DND-41 (cell line): Measurements from ENCODE around the gene RSPH9.

Experiments
- ATAC-seq: fragments of 200-7000 bp; cut with Tn5 transposase; 3 replicates; pipeline ENCODE4 v1.9.1; 2021; ENCODE audit warnings: low read depth; ENCODE audit not compliant: insufficient read depth
- DNase-seq: peaks from one replicate; pipeline ENCODE4 v3.0.0-alpha.2; 2020
- H2AFZ ChIP-seq: 2 replicates; pipeline ENCODE4 v1.6.0; 2012; ENCODE audit warnings: low read depth, low read length
- H3K27ac ChIP-seq: 2 replicates; pipeline ENCODE4 v1.5.1; 2012; ENCODE audit warnings: low read length, inconsistent platforms
- H3K27me3 ChIP-seq: fragments of 200-600 bp; sonication (generic); 2 replicates; pipeline ENCODE4 v1.6.0; 2012; ENCODE audit warnings: low read length, mild to moderate bottlenecking, inconsistent platforms; ENCODE audit not compliant: insufficient read depth, poor library complexity
- H3K36me3 ChIP-seq: 2 replicates; pipeline ENCODE4 v1.5.1; 2012; ENCODE audit warnings: low read length, inconsistent platforms; ENCODE audit not compliant: insufficient read depth
- H3K4me1 ChIP-seq: 2 replicates; pipeline ENCODE4 v1.5.1; 2012; ENCODE audit warnings: mild to moderate bottlenecking, low read length; ENCODE audit not compliant: insufficient read depth
- H3K4me2 ChIP-seq: 2 replicates; pipeline ENCODE4 v1.6.0; 2012; ENCODE audit warnings: mild to moderate bottlenecking, moderate library complexity, low read length, inconsistent platforms; ENCODE audit not compliant: insufficient read depth
- H3K4me3 ChIP-seq, 2 experiments: fragments of 200-600 bp in 1 of 2; shearing (Covaris generic) in 1 of 2; 2 replicates each; pipeline ENCODE4 v1.5.1; 2012 to 2016; ENCODE audit warnings: inconsistent platforms in 2 of 2, low read length in 2 of 2, mild to moderate bottlenecking in 2 of 2, low read depth in 1 of 2, moderate library complexity in 1 of 2
- H3K79me2 ChIP-seq: 2 replicates; pipeline ENCODE4 v1.6.0; 2012; ENCODE audit warnings: low read length, inconsistent platforms; ENCODE audit not compliant: insufficient read depth
- H3K9ac ChIP-seq: 2 replicates; pipeline ENCODE4 v1.6.0; 2012; ENCODE audit warnings: low read depth, mild to moderate bottlenecking, inconsistent platforms, low read length, moderate library complexity
- H3K9me3 ChIP-seq: 2 replicates; pipeline ENCODE4 v1.5.1; 2012; ENCODE audit warnings: low read length, moderate library complexity, mild to moderate bottlenecking, inconsistent platforms; ENCODE audit not compliant: insufficient read depth, severe bottlenecking
- H4K20me1 ChIP-seq: 2 replicates; pipeline ENCODE4 v1.6.0; 2012; ENCODE audit warnings: low read length; ENCODE audit not compliant: insufficient read depth
- EZH2 ChIP-seq: IDR thresholded peaks from 3 replicates; pipeline ENCODE4 v1.6.1; 2012; ENCODE audit warnings: borderline replicate concordance, low read depth, mild to moderate bottlenecking, moderate library complexity, low read length, inconsistent platforms; ENCODE audit not compliant: severe bottlenecking
- TF ChIP-seq, protein P1 (sequence below): IDR thresholded peaks from 2 replicates; pipeline ENCODE4 v1.5.1; 2012; ENCODE audit warnings: borderline replicate concordance, low read length, moderate library complexity, mild to moderate bottlenecking; ENCODE audit not compliant: poor library complexity, severe bottlenecking; ENCODE audit errors: extremely low read depth

The RSPH9 gene

DNA sequence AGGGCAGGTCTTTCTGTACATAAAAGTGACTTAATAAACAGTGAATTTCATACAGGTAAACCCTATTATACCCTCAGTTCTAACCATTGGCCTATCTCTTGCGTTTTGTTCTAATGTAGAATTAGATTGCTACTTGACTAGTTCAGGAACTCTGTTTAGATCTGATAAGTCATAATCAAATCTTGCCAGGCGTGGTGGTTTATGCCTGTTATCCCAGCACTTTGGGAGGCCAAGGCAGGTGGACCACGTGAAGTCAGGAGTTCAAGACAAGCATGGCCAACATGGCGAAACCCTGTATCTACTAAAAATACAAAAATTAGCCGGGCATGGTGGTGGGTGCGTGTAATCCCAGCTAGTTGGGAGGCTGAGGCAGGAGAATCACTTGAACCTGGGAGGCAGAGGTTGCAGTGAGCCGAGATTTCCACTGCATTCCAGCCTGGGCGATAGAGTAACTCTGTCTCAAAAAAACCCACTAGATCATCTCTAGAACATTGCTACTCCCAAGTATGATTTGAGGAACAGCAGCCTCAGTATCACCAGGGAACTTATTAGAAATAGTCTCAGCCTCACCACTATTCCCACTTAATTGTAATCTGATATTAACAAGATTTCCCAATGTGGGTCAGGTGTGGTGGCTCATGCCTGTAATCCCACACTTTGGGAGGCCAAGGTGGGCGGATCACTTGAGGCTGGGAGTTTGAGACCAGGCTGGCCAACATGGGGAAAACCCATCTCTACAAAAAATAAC, 27.9 kb upstream of the RSPH9 start:
- H2AFZ ChIP-seq = no peak overlapping the region
- no peak overlapping the region for H3K4me3 ChIP-seq
- no peak overlapping the region for H3K4me2 ChIP-seq
- no peaks in the 10 kb centered on the region; the same call in 1 of the 2 replicates for H4K20me1 ChIP-seq
- H3K27me3 ChIP-seq = no peaks in the 10 kb centered on the region
- no peaks in the 10 kb centered on the region for H3K4me1 ChIP-seq
- DNase-seq (no peak), ATAC-seq (no peak)
- no peak overlapping the region for H3K9ac ChIP-seq
- no peaks in the 10 kb centered on the region for H3K9me3 ChIP-seq
- no peaks in the 10 kb centered on the region for H3K79me2 ChIP-seq
- H3K27ac ChIP-seq = no peak overlapping the region
- TF ChIP-seq, protein P1, sequence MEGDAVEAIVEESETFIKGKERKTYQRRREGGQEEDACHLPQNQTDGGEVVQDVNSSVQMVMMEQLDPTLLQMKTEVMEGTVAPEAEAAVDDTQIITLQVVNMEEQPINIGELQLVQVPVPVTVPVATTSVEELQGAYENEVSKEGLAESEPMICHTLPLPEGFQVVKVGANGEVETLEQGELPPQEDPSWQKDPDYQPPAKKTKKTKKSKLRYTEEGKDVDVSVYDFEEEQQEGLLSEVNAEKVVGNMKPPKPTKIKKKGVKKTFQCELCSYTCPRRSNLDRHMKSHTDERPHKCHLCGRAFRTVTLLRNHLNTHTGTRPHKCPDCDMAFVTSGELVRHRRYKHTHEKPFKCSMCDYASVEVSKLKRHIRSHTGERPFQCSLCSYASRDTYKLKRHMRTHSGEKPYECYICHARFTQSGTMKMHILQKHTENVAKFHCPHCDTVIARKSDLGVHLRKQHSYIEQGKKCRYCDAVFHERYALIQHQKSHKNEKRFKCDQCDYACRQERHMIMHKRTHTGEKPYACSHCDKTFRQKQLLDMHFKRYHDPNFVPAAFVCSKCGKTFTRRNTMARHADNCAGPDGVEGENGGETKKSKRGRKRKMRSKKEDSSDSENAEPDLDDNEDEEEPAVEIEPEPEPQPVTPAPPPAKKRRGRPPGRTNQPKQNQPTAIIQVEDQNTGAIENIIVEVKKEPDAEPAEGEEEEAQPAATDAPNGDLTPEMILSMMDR = no peak
- TF ChIP-seq EZH2 = no peak
- peaks cover 67% of the 10 kb centered on the region for H3K36me3 ChIP-seq

DNA sequence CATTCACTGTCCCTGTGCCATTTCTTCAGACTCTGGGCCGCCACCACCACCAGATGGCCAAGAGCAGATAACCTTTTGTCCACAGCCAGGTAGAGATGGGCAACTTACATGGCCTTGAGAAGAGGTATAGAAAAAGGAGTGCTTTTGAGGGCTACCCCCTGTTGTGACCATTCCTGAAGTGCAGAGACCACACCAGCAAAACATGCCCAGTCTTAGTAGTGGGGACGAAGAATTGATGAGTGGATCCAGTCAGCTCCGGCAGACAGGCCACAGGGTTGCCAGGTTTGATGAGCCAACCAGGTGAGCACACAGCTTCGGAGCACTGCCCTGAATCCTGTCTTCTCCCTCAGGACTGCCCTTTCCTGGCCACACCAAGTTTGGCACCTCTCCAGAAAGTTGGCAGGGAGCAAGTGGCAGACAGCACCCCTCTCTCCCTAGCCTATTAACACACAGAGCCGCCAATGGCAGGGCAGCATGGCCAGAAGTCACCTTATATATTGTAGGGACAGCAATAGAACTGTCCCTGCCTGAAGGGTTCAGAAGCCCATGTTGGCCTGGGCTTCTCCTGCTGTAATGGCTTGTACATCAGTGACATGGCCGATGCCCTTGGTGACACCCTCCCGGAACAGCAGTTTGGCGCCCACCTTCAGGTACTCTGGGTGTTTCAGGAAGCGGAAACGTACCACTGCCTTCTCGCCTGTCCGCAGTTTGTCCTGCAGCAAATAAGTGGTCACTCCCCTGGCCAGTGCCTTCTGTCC, 23.6 kb upstream of the RSPH9 start:
- ATAC-seq = no peak
- Histone ChIP-seq H3K4me2 (no peak overlapping the region), H3K79me2 (peaks cover 7% of the 10 kb centered on the region), H4K20me1 (peaks cover 2% of the 10 kb centered on the region; the same call in 1 of the 2 replicates), H3K27me3 (no peaks in the 10 kb centered on the region), H3K36me3 (peaks cover 81% of the 10 kb centered on the region), H3K9me3 (no peaks in the 10 kb centered on the region), H3K27ac (no peak overlapping the region), H3K4me1 (0 out of 2 replicates have a peak, but pooled peaks cover 3% of the 10 kb centered on the region), H3K4me3 (no peak overlapping the region), H3K9ac (no peak overlapping the region), H2AFZ (no peak overlapping the region)
- no peak for DNase-seq
- no peak for TF ChIP-seq EZH2
- TF ChIP-seq, protein P1 = no peak

DNA sequence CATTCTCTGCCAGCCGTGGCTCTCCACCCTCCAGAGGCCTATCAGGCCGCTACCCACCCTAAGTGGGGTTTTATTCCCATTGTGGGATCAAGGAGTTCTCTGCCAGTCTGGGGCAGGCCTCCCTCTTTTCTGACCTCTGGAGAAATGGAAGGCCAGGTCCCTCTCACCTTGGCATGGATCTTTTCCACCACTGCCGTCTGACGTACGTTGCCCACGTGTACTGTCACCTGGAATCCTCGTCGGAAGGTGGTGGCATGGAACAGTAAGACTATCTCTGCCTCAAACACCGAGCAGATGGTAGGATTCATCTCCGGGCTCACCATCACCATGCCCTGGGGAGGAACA, 23.0 kb upstream of the RSPH9 start:
- H3K4me1 ChIP-seq = peaks cover 7% of the 10 kb centered on the region
- peaks cover 4% of the 10 kb centered on the region; the same call in 1 of the 2 replicates for H4K20me1 ChIP-seq
- no peak overlapping the region for H3K9ac ChIP-seq
- DNase-seq = no peak
- TF ChIP-seq EZH2 = no peak
- TF ChIP-seq, protein P1 = no peak
- no peaks in the 10 kb centered on the region for H3K9me3 ChIP-seq
- no peak overlapping the region for H3K27ac ChIP-seq
- no peak overlapping the region for H2AFZ ChIP-seq
- peaks cover 83% of the 10 kb centered on the region for H3K36me3 ChIP-seq
- H3K4me2 ChIP-seq = no peak overlapping the region
- no peak for ATAC-seq
- no peak overlapping the region for H3K4me3 ChIP-seq
- no peaks in the 10 kb centered on the region for H3K27me3 ChIP-seq
- peaks cover 10% of the 10 kb centered on the region for H3K79me2 ChIP-seq
